Transverse colon (tissue), 4 donors: ENCODE data around the gene SBNO2. TPM values are rescaled to one million over a fixed set of nuclear protein-coding genes. Genes with fewer than 3 reads are reported as not detected.

Experiments
- DNase-seq: peaks from one replicate; pipeline ENCODE4 v3.0.0-alpha.2; 2019
- H3K27ac ChIP-seq, 4 donors: fragments of 200-600 bp; sonication (generic); 2 replicates each; pipeline ENCODE4 v1.5.1; 2016 to 2018; ENCODE audit warnings: inconsistent platforms in 4 of 4
- H3K27me3 ChIP-seq: fragments of 200-600 bp; sonication (generic); 2 replicates; pipeline ENCODE4 v1.5.1; 2017; ENCODE audit warnings: inconsistent platforms
- H3K36me3 ChIP-seq, 4 donors: fragments of 200-600 bp; sonication (generic); 2 replicates each; pipeline ENCODE4 v1.5.1; 2017 to 2019; ENCODE audit warnings: inconsistent platforms in 4 of 4
- H3K4me1 ChIP-seq, 4 donors: fragments of 200-600 bp; sonication (generic); 2 replicates each; pipeline ENCODE4 v1.5.1; 2017 to 2020; ENCODE audit warnings: inconsistent platforms in 4 of 4
- H3K4me3 ChIP-seq, 4 donors: fragments of 200-600 bp; sonication (generic); 1 replicate in 1 of 4; 2 replicates in 3 of 4; pipeline versions ENCODE4 v1.5.1 to v1.6.1; 2017 to 2019; ENCODE audit warnings: inconsistent platforms in 4 of 4
- H3K9me3 ChIP-seq, 2 donors: fragments of 200-600 bp; sonication (generic); 2 replicates each; pipeline ENCODE4 v1.5.1; 2017 to 2019; ENCODE audit warnings: inconsistent platforms in 2 of 2
- CTCF ChIP-seq, 5 experiments: fragments of 200-600 bp in 3 of 5; fragments of 450-650 bp in 2 of 5; sonication (generic) in 3 of 5; IDR thresholded peaks; 1 replicate in 2 of 5; 2 replicates in 3 of 5; pipeline ENCODE4 v1.5.1; 2016 to 2017; ENCODE audit warnings: antibody characterized with exemption in 5 of 5, inconsistent platforms in 3 of 5, mild to moderate bottlenecking in 2 of 5, moderate library complexity in 1 of 5
- EP300 ChIP-seq: sonication (generic); formaldehyde crosslinking; IDR thresholded peaks from one replicate; pipeline ENCODE4 v1.6.1; 2017; ENCODE audit warnings: antibody characterized with exemption, low read depth
- POLR2A ChIP-seq: fragments of 450-650 bp; IDR thresholded peaks from one replicate; pipeline ENCODE4 v1.6.1; 2016; ENCODE audit warnings: antibody characterized with exemption, mild to moderate bottlenecking, moderate library complexity
- POLR2AphosphoS5 ChIP-seq, 3 donors: sonication (generic); formaldehyde crosslinking; IDR thresholded peaks; one replicate each; pipeline ENCODE4 v1.6.1; 2016; ENCODE audit warnings: antibody characterized with exemption in 3 of 3
- WGBS, 2 donors: methylation state at CpG; one replicate each; pipeline ENCODE4 v1.1.5; 2018; ENCODE audit warnings: low coverage in 1 of 2; 5-methylcytosine and 5-hydroxymethylcytosine counted together
- in situ Hi-C, 4 donors: fragments of 200-750 bp; cut with MboI; loops; one replicate each; pipeline versions ENCODE4 v1.15.0 to v1.15.1; 2017; ENCODE audit warnings: low sequenced_read_pairs in 3 of 4, low pct_ligation_motif_present in 1 of 4, low pct_unique_long_range_greater_than_20kb in 1 of 4
- intact Hi-C: fragments of 100-400 bp; cut with DNase I; formaldehyde crosslinking; loops from one replicate; pipeline ENCODE4 v1.15.1; 2023; ENCODE audit warnings: low total_unique reads
- total RNA-seq, 4 donors: library from RNA; depleted of rRNA; stranded (reverse); fragments of >200 nt; gene quantifications; one replicate each; pipeline ENCODE4 v1.1.0, GENCODE V29; 2016

SBNO2 gene
- total RNA-seq, 4 donors from 2014 or later, result 34.5 to 142 (median 48.3) TPM

- Histone ChIP-seq H3K4me1 (no peaks in the 10 kb centered on the region), H3K27me3 (no peaks in the 10 kb centered on the region), H3K27ac (no peak overlapping the region), H3K4me3 (no peak overlapping the region), H3K36me3 (peaks cover 0 to 16% (median 2%) of the 10 kb centered on the region in 4 donors), H3K9me3 (no peaks in the 10 kb centered on the region)
- DNase-seq, result no peak
- intact Hi-C loops (no loop called here), in situ Hi-C loops (no loop called here)
- TF ChIP-seq EP300, result no peak
- no peak for TF ChIP-seq CTCF (IDR thresholded peaks at IDR 0.05)
- no peak for TF ChIP-seq POLR2A
- TF ChIP-seq POLR2AphosphoS5 (IDR thresholded peaks at IDR 0.05), result no peak
- 92 to 100% methylated on average over 1 to 26 of the region's 26 CpGs for WGBS, 2 donors
Measured at GRCh38 chr19:1145635-1146411, 28.2 kb downstream of the SBNO2 start.

- no peaks in the 10 kb centered on the region for H3K4me1 ChIP-seq
- DNase-seq, result no peak
- intact Hi-C loops (no loop called here), in situ Hi-C loops (no loop called here)
- no peaks in the 10 kb centered on the region for H3K9me3 ChIP-seq
- TF ChIP-seq POLR2A (no peak), POLR2AphosphoS5 (IDR thresholded peaks at IDR 0.05) (no peak), EP300 (no peak), CTCF (IDR thresholded peaks at IDR 0.05) (no peak)
- H3K4me3 ChIP-seq, result no peak overlapping the region
- H3K27ac ChIP-seq, result no peak overlapping the region
- H3K36me3 ChIP-seq, result peaks cover 0 to 16% (median 2%) of the 10 kb centered on the region in 4 donors
- H3K27me3 ChIP-seq, result no peaks in the 10 kb centered on the region
- 77 to 100% methylated on average over 1 of the region's 1 CpG for WGBS, 2 donors
Measured at GRCh38 chr19:1144741-1145140, 29.3 kb downstream of the SBNO2 start.

- no peak for DNase-seq
- no peak overlapping the region for H3K27ac ChIP-seq
- WGBS, 2 donors, result 93% methylated on average over 33 of the region's 33 CpGs; no CpG with 5 or more reads in 1 of the 2 donors
- H3K4me1 ChIP-seq, result no peaks in the 10 kb centered on the region
- intact Hi-C loops (no loop called here), in situ Hi-C loops (no loop called here)
- H3K9me3 ChIP-seq, result no peaks in the 10 kb centered on the region
- peaks cover 0 to 16% (median 2%) of the 10 kb centered on the region in 4 donors for H3K36me3 ChIP-seq
- H3K27me3 ChIP-seq, result no peaks in the 10 kb centered on the region
- H3K4me3 ChIP-seq, result no peak overlapping the region
- TF ChIP-seq CTCF (IDR thresholded peaks at IDR 0.05) (no peak), EP300 (no peak), POLR2A (no peak)
Measured at GRCh38 chr19:1143828-1144399, 30.2 kb downstream of the SBNO2 start.

GRCh38 chr19:1141944-1142343 is 32.1 kb downstream of the SBNO2 start:
- peaks cover 0 to 1% (median under 1%) of the 10 kb centered on the region in 4 donors for H3K4me1 ChIP-seq
- no peak overlapping the region for H3K4me3 ChIP-seq
- intact Hi-C loops (no loop called here), in situ Hi-C loops (no loop called here)
- DNase-seq, result no peak
- H3K9me3 ChIP-seq, result no peaks in the 10 kb centered on the region
- TF ChIP-seq CTCF (IDR thresholded peaks at IDR 0.05) (no peak), POLR2AphosphoS5 (IDR thresholded peaks at IDR 0.05) (no peak), EP300 (no peak), POLR2A (no peak)
- WGBS, 2 donors, result 80 to 81% methylated on average over 4 to 5 of the region's 5 CpGs
- H3K36me3 ChIP-seq, result peaks cover 0 to 16% (median 2%) of the 10 kb centered on the region in 4 donors
- H3K27ac ChIP-seq, result no peak overlapping the region
- no peaks in the 10 kb centered on the region for H3K27me3 ChIP-seq
